H9 (cell line): ENCODE data around the gene SLC23A2. TPM values are rescaled to one million over a fixed set of nuclear protein-coding genes. Genes with fewer than 3 reads are reported as not detected.
"Not testable (repeated sequence)": the region's sequence is repeated elsewhere in the genome, so short reads cannot be mapped to it uniquely, and the experiment has no call there.

Experiments used
- DNase-seq: peaks from one replicate; pipeline ENCODE4 v3.0.0-alpha.2; 2017
- H2AFZ ChIP-seq: one replicate; pipeline ENCODE4 v1.6.1; 2013; ENCODE audit warnings: mild to moderate bottlenecking, low read length, control low read depth, moderate library complexity
- H2AK5ac ChIP-seq: 2 replicates; pipeline ENCODE4 v1.6.1; 2013; ENCODE audit warnings: low read length, control low read depth, mixed read lengths; ENCODE audit not compliant: insufficient read length
- H2BK120ac ChIP-seq: one replicate; pipeline ENCODE4 v1.6.1; 2013; ENCODE audit warnings: low read depth, mild to moderate bottlenecking, low read length, control low read depth, inconsistent platforms; ENCODE audit not compliant: poor library complexity, severe bottlenecking
- H2BK12ac ChIP-seq: 2 replicates; pipeline ENCODE4 v1.6.1; 2013; ENCODE audit warnings: low read length, control low read depth, mixed read lengths, low read depth; ENCODE audit not compliant: insufficient read length
- H2BK15ac ChIP-seq: 2 replicates; pipeline ENCODE4 v1.6.1; 2013; ENCODE audit warnings: low read depth, low read length, control low read depth
- H2BK20ac ChIP-seq: one replicate; pipeline ENCODE4 v1.6.1; 2013; ENCODE audit warnings: low read depth, mild to moderate bottlenecking, low read length, control low read depth, inconsistent platforms; ENCODE audit not compliant: poor library complexity, severe bottlenecking
- H2BK5ac ChIP-seq: 2 replicates; pipeline ENCODE4 v1.6.1; 2013; ENCODE audit warnings: low read length, control low read depth, mixed read lengths; ENCODE audit not compliant: insufficient read length
- H3K14ac ChIP-seq: 2 replicates; pipeline ENCODE4 v1.6.1; 2013; ENCODE audit warnings: low read length, control low read depth; ENCODE audit not compliant: insufficient read depth
- H3K18ac ChIP-seq: 2 replicates; pipeline ENCODE4 v1.6.1; 2013; ENCODE audit warnings: low read depth, mild to moderate bottlenecking, mixed read lengths, low read length, control low read depth; ENCODE audit not compliant: insufficient read length
- H3K23ac ChIP-seq: 2 replicates; pipeline ENCODE4 v1.6.1; 2013; ENCODE audit warnings: low read length, control low read depth, mixed read lengths, low read depth; ENCODE audit not compliant: insufficient read length
- H3K23me2 ChIP-seq: 2 replicates; pipeline ENCODE4 v1.6.1; 2013; ENCODE audit warnings: low read depth, mild to moderate bottlenecking, mixed read lengths, low read length, control low read depth; ENCODE audit not compliant: insufficient read length, poor library complexity, severe bottlenecking
- H3K27ac ChIP-seq: 2 replicates; pipeline ENCODE4 v1.5.1; 2013; ENCODE audit warnings: low read length, control low read depth, mixed read lengths, low read depth; ENCODE audit not compliant: insufficient read length
- H3K27me3 ChIP-seq: 2 replicates; pipeline ENCODE4 v1.6.1; 2013; ENCODE audit warnings: low read length, control low read depth, inconsistent platforms; ENCODE audit not compliant: insufficient read depth
- H3K4ac ChIP-seq: 2 replicates; pipeline ENCODE4 v1.6.1; 2013; ENCODE audit warnings: low read depth, mild to moderate bottlenecking, control low read depth, inconsistent platforms, low read length, moderate library complexity
- H3K4me1 ChIP-seq: 2 replicates; pipeline ENCODE4 v1.6.1; 2013; ENCODE audit warnings: low read length, control low read depth, inconsistent platforms; ENCODE audit not compliant: insufficient read depth
- H3K4me2 ChIP-seq: 2 replicates; pipeline ENCODE4 v1.6.1; 2013; ENCODE audit warnings: low read length, control low read depth, mixed read lengths; ENCODE audit not compliant: insufficient read length, insufficient read depth
- H3K56ac ChIP-seq: 2 replicates; pipeline ENCODE4 v1.6.1; 2013; ENCODE audit warnings: low read depth, mild to moderate bottlenecking, mixed read lengths, low read length, control low read depth; ENCODE audit not compliant: insufficient read length
- H3K79me1 ChIP-seq: 2 replicates; pipeline ENCODE4 v1.6.1; 2013; ENCODE audit warnings: low read depth, mild to moderate bottlenecking, moderate library complexity, low read length, control low read depth, inconsistent platforms; ENCODE audit not compliant: insufficient read depth, poor library complexity, severe bottlenecking
- H3K79me2 ChIP-seq: 2 replicates; pipeline ENCODE4 v1.6.1; 2013; ENCODE audit warnings: low read length, control low read depth, inconsistent platforms; ENCODE audit not compliant: insufficient read depth
- H3K9ac ChIP-seq: 2 replicates; pipeline ENCODE4 v1.6.1; 2013; ENCODE audit warnings: low read length, control low read depth, mixed read lengths; ENCODE audit not compliant: insufficient read length; ENCODE audit errors: extremely low read depth
- H3K9me3 ChIP-seq: one replicate; pipeline ENCODE4 v1.6.1; 2013; ENCODE audit warnings: low read depth, low read length, inconsistent platforms; ENCODE audit not compliant: control insufficient read depth
- H3T11ph ChIP-seq: one replicate; pipeline ENCODE4 v1.6.1; 2013; ENCODE audit warnings: mild to moderate bottlenecking, low read length, control low read depth, inconsistent platforms
- H4K20me1 ChIP-seq: one replicate; pipeline ENCODE4 v1.6.1; 2013; ENCODE audit not compliant: control insufficient read depth, insufficient read length, insufficient read depth
- H4K5ac ChIP-seq: 2 replicates; pipeline ENCODE4 v1.6.1; 2013; ENCODE audit warnings: low read depth, mild to moderate bottlenecking, mixed read lengths, low read length, control low read depth; ENCODE audit not compliant: insufficient read length
- H4K8ac ChIP-seq: replicated peaks from 2 replicates; pipeline ENCODE4 v1.6.1; 2013; ENCODE audit warnings: low read length, control low read depth, mixed read lengths, low read depth; ENCODE audit not compliant: insufficient read length
- H4K91ac ChIP-seq: 2 replicates; pipeline ENCODE4 v1.6.1; 2013; ENCODE audit warnings: low read depth, mild to moderate bottlenecking, moderate library complexity, mixed read lengths, low read length, control low read depth; ENCODE audit not compliant: insufficient read length
- H3K27ac Mint-ChIP-seq, 3 experiments: 2 replicates in 2 of 3; 3 replicates in 1 of 3; pipeline ENCODE4 v1.8.0; 2020 to 2021; ENCODE audit warnings: mixed read lengths in 3 of 3, mild to moderate bottlenecking in 1 of 3, moderate library complexity in 1 of 3
- H3K27me3 Mint-ChIP-seq: 2 replicates; pipeline ENCODE4 v1.8.0; 2021; ENCODE audit warnings: low read depth, mild to moderate bottlenecking, moderate library complexity, mixed read lengths
- H3K36me3 Mint-ChIP-seq, 3 experiments: 2 replicates in 2 of 3; 3 replicates in 1 of 3; pipeline ENCODE4 v1.8.0; 2020 to 2021; ENCODE audit warnings: low read depth in 3 of 3, mixed read lengths in 3 of 3; ENCODE audit not compliant: insufficient read depth in 1 of 3
- H3K4me1 Mint-ChIP-seq, 2 experiments: 2 replicates each; pipeline ENCODE4 v1.8.0; 2020; ENCODE audit warnings: mixed read lengths in 2 of 2
- H3K4me3 Mint-ChIP-seq, 2 experiments: 2 replicates in 1 of 2; 3 replicates in 1 of 2; pipeline ENCODE4 v1.8.0; 2020 to 2021; ENCODE audit warnings: mild to moderate bottlenecking in 2 of 2, mixed read lengths in 2 of 2, moderate library complexity in 1 of 2
- H3K9me3 Mint-ChIP-seq, 2 experiments: 2 replicates in 1 of 2; 3 replicates in 1 of 2; pipeline ENCODE4 v1.8.0; 2020; ENCODE audit warnings: mild to moderate bottlenecking in 2 of 2, mixed read lengths in 2 of 2, moderate library complexity in 1 of 2
- WGBS: extraction: QIAGEN DNeasy Blood & Tissue Kit; methylation state at CpG from one replicate; pipeline ENCODE4 v1.1.7; 2013; ENCODE audit warnings: missing lambda C conversion rate, low lambda C conversion rate, mixed read lengths; ENCODE audit not compliant: insufficient read length; ENCODE audit errors: extremely low coverage; 5-methylcytosine and 5-hydroxymethylcytosine counted together
- total RNA-seq: library from RNA; stranded (reverse); gene quantifications from 2 replicates; pipeline ENCODE4 v1.2.1, GENCODE V29; 2021
- TF ChIP-seq, protein P1 (sequence below): fragments of 200-600 bp; sonication (generic); conservative IDR thresholded peaks from 3 replicates; pipeline ENCODE4 v1.8.0; 2021; ENCODE audit warnings: antibody characterized with exemption, mild to moderate bottlenecking

Gene SLC23A2
- total RNA-seq, 1 experiment from 2014 or later = 16.5 TPM

DNA sequence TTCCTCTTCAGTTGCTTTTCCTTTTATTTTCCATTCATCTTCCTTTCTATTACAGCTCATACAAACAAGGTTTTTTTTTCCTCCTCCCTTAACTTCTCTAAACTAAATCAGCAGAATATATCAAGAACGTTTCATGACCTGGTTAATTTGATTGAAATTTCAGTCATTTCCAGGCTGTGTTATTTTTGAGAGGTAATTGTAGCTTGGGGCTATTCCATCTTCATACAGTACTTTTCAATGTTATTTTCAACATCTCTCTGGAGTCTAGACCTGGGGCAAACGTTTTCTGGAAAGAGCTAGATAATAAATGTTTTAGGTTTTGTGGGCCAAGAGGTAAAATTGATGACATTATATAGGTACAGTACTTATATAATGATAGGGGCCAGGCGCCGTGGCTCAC, 4.0 kb upstream of the SLC23A2 start:
- Histone ChIP-seq H3K4me1 (no peaks in the 10 kb centered on the region), H3K9me3 (no peaks in the 10 kb centered on the region), H3K4ac (no peak overlapping the region), H3K14ac (no peak overlapping the region), H3K27ac (no peak overlapping the region), H3K23ac (no peak overlapping the region), H2BK12ac (no peak overlapping the region), H3K27me3 (no peaks in the 10 kb centered on the region), H3K4me2 (no peak overlapping the region), H3K56ac (no peak overlapping the region), H4K8ac (no peak overlapping the region), H3K79me1 (no peaks in the 10 kb centered on the region), H4K91ac (no peak overlapping the region), H4K5ac (no peak overlapping the region), H2AK5ac (no peak overlapping the region), H4K20me1 (no peaks in the 10 kb centered on the region), H3K9ac (no peak overlapping the region), H2BK20ac (no peak overlapping the region), H2BK5ac (no peak overlapping the region), H3K23me2 (peaks cover 13% of the 10 kb centered on the region), H3K18ac (no peak overlapping the region), H2BK120ac (no peak overlapping the region), H3T11ph (no peak overlapping the region), H2BK15ac (no peak overlapping the region), H2AFZ (no peak overlapping the region), H3K79me2 (no peaks in the 10 kb centered on the region)
- TF ChIP-seq, protein P1, sequence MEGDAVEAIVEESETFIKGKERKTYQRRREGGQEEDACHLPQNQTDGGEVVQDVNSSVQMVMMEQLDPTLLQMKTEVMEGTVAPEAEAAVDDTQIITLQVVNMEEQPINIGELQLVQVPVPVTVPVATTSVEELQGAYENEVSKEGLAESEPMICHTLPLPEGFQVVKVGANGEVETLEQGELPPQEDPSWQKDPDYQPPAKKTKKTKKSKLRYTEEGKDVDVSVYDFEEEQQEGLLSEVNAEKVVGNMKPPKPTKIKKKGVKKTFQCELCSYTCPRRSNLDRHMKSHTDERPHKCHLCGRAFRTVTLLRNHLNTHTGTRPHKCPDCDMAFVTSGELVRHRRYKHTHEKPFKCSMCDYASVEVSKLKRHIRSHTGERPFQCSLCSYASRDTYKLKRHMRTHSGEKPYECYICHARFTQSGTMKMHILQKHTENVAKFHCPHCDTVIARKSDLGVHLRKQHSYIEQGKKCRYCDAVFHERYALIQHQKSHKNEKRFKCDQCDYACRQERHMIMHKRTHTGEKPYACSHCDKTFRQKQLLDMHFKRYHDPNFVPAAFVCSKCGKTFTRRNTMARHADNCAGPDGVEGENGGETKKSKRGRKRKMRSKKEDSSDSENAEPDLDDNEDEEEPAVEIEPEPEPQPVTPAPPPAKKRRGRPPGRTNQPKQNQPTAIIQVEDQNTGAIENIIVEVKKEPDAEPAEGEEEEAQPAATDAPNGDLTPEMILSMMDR = no peak
- peaks cover 3 to 15% of the 10 kb centered on the region in 2 experiments for H3K4me1 Mint-ChIP-seq
- no peak overlapping the region for H3K27ac Mint-ChIP-seq
- H3K4me3 Mint-ChIP-seq = no peak overlapping the region
- peaks cover 18% of the 10 kb centered on the region for H3K27me3 Mint-ChIP-seq
- no peak for DNase-seq
- no peaks in the 10 kb centered on the region for H3K9me3 Mint-ChIP-seq
- WGBS = no CpG with 5 or more reads among the region's 4 CpGs
- no peaks in the 10 kb centered on the region for H3K36me3 Mint-ChIP-seq

DNA sequence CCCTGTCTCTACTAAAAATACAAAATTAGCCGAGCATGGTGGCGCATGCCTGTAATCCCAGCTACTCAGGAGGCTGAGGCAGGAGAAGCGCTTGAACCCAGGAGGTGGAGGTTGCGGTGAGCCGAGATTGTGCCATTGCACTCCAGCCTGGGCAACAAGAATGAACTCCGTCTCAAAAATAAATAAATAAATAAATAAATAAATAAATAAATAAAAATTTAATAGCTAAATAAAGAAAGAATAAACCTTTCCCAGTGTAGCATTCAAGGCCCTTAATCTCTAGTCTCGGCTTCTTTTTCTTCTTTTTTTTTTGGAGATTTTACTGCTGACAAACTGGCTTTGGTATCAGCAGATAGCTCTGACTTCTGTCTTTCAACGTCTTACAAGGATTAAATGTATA, 3.5 kb upstream of the SLC23A2 start:
- Mint-ChIP-seq H3K27me3 (peaks cover 20% of the 10 kb centered on the region), H3K4me1 (peaks cover 5 to 17% of the 10 kb centered on the region in 2 experiments)
- not testable (repeated sequence) for H4K5ac ChIP-seq, H2AK5ac ChIP-seq, H4K8ac ChIP-seq, H3K27me3 ChIP-seq, H4K20me1 ChIP-seq, H3K4me2 ChIP-seq, H3K56ac ChIP-seq, H3K9me3 ChIP-seq, H2BK5ac ChIP-seq, H3K9ac ChIP-seq, H3K79me1 ChIP-seq, H3K4me3 Mint-ChIP-seq, H4K91ac ChIP-seq, H2AFZ ChIP-seq, H3K36me3 Mint-ChIP-seq, H3K9me3 Mint-ChIP-seq, H3K27ac ChIP-seq, H3T11ph ChIP-seq, H3K4ac ChIP-seq, H2BK15ac ChIP-seq, H3K27ac Mint-ChIP-seq, H3K4me1 ChIP-seq, H3K79me2 ChIP-seq, DNase-seq, H2BK20ac ChIP-seq, H2BK120ac ChIP-seq, H3K23ac ChIP-seq, H3K14ac ChIP-seq, H2BK12ac ChIP-seq, H3K18ac ChIP-seq
- peaks cover 13% of the 10 kb centered on the region for H3K23me2 ChIP-seq
- WGBS = no CpG with 5 or more reads among the region's 8 CpGs
